IMR-90 (cell line): Measurements from ENCODE around the gene C16orf92. TPM values are rescaled to one million over a fixed set of nuclear protein-coding genes. Genes with fewer than 3 reads are reported as not detected.
A peak's percentile ranks its signal among the peaks of the same experiment; 100 is the strongest.

Experiments used
- ATAC-seq: fragments of 200-7000 bp; cut with Tn5 transposase; 2 replicates; pipeline ENCODE4 v1.9.1; 2020; ENCODE audit warnings: low read depth, mild to moderate bottlenecking, moderate library complexity
- BruUV-seq: library from RNA; stranded (reverse); fragments of 400-500 nt; replicated peaks from 2 replicates; lab custom pipeline; 2021; lab: Mats Ljungman, UMichigan
- CTCF ChIA-PET: fragments of 300-600 bp; formaldehyde crosslinking; extraction: SDS; loops from one replicate; lab custom pipeline; 2021; ENCODE audit warnings: antibody characterized with exemption; lab: Yijun Ruan, JAX
- POLR2A ChIA-PET: fragments of 300-600 bp; sonication (Branson Sonifier 250); formaldehyde crosslinking; loops from one replicate; lab custom pipeline; 2022; ENCODE audit warnings: antibody characterized with exemption; ENCODE audit not compliant: unreplicated experiment; lab: Charles Lee
- DNase-seq: peaks from one replicate; pipeline ENCODE4 v3.0.0; 2013
- H2AFZ ChIP-seq: replicated peaks from 2 replicates; pipeline ENCODE3; 2013; ENCODE audit warnings: low read length, mild to moderate bottlenecking; ENCODE audit not compliant: poor library complexity
- H2AK5ac ChIP-seq: 2 replicates; pipeline ENCODE4 v1.6.1; 2013; ENCODE audit warnings: low read depth, low read length, inconsistent platforms
- H2AK9ac ChIP-seq: replicated peaks from 2 replicates; pipeline ENCODE3; 2013; ENCODE audit warnings: mild to moderate bottlenecking, low read depth, low read length, moderate library complexity; ENCODE audit not compliant: poor library complexity
- H2BK120ac ChIP-seq: 2 replicates; pipeline ENCODE4 v1.6.1; 2013; ENCODE audit warnings: low read depth, low read length, inconsistent platforms
- H2BK15ac ChIP-seq: 3 replicates; pipeline ENCODE4 v1.6.1; 2013; ENCODE audit warnings: low read depth, low read length, inconsistent platforms
- H2BK20ac ChIP-seq: 2 replicates; pipeline ENCODE4 v1.6.1; 2013; ENCODE audit warnings: low read depth, mild to moderate bottlenecking, inconsistent platforms, low read length, moderate library complexity
- H2BK5ac ChIP-seq: 2 replicates; pipeline ENCODE4 v1.6.1; 2013; ENCODE audit warnings: mild to moderate bottlenecking, low read depth, low read length, inconsistent platforms; ENCODE audit not compliant: poor library complexity, severe bottlenecking
- H3K14ac ChIP-seq: replicated peaks from 2 replicates; pipeline ENCODE4 v1.6.1; 2013; ENCODE audit warnings: low read depth, low read length, inconsistent platforms
- H3K18ac ChIP-seq: 2 replicates; pipeline ENCODE4 v1.6.1; 2013; ENCODE audit warnings: low read depth, low read length, control low read depth
- H3K23ac ChIP-seq: 2 replicates; pipeline ENCODE4 v1.6.1; 2013; ENCODE audit warnings: low read depth, low read length, inconsistent platforms
- H3K27ac ChIP-seq: 2 replicates; pipeline ENCODE4 v1.5.1; 2013; ENCODE audit warnings: mild to moderate bottlenecking, control low read depth, low read length; ENCODE audit not compliant: insufficient read depth
- H3K27me3 ChIP-seq: 2 replicates; pipeline ENCODE4 v1.6.1; 2013; ENCODE audit warnings: low read length; ENCODE audit not compliant: control insufficient read depth, insufficient read depth
- H3K36me3 ChIP-seq: 2 replicates; pipeline ENCODE4 v1.6.1; 2013; ENCODE audit warnings: low read length, mixed read lengths; ENCODE audit not compliant: control insufficient read depth, insufficient read depth
- H3K4ac ChIP-seq: 2 replicates; pipeline ENCODE4 v1.6.1; 2013; ENCODE audit warnings: low read depth, low read length, inconsistent platforms
- H3K4me1 ChIP-seq: 2 replicates; pipeline ENCODE4 v1.6.1; 2013; ENCODE audit warnings: low read length, mixed read lengths; ENCODE audit not compliant: control insufficient read depth, insufficient read depth
- H3K4me2 ChIP-seq: 2 replicates; pipeline ENCODE4 v1.6.1; 2013; ENCODE audit warnings: low read depth, mild to moderate bottlenecking, control low read depth, low read length, moderate library complexity
- H3K4me3 ChIP-seq: 2 replicates; pipeline ENCODE4 v1.5.1; 2013; ENCODE audit warnings: low read depth, mild to moderate bottlenecking, control low read depth, low read length, moderate library complexity; ENCODE audit not compliant: insufficient read depth
- H3K56ac ChIP-seq: 2 replicates; pipeline ENCODE4 v1.6.1; 2013; ENCODE audit warnings: low read length, inconsistent platforms; ENCODE audit not compliant: insufficient read depth; ENCODE audit errors: extremely low read depth
- H3K79me1 ChIP-seq, 2 experiments: 2 replicates each; pipeline ENCODE4 v1.6.1; 2013; ENCODE audit warnings: low read length in 2 of 2, inconsistent platforms in 1 of 2, low read depth in 1 of 2
- H3K9ac ChIP-seq: 2 replicates; pipeline ENCODE4 v1.6.1; 2013; ENCODE audit warnings: low read depth, low read length, control low read depth
- H3K9me1 ChIP-seq: 2 replicates; pipeline ENCODE4 v1.6.1; 2013; ENCODE audit warnings: low read length, inconsistent platforms; ENCODE audit not compliant: insufficient read depth
- H3K9me3 ChIP-seq: 2 replicates; pipeline ENCODE4 v1.6.1; 2013; ENCODE audit warnings: low read length; ENCODE audit not compliant: control insufficient read depth, insufficient read depth
- H4K20me1 ChIP-seq: 2 replicates; pipeline ENCODE4 v1.6.1; 2013; ENCODE audit warnings: low read length, inconsistent platforms; ENCODE audit not compliant: insufficient read depth
- H4K5ac ChIP-seq: 2 replicates; pipeline ENCODE4 v1.6.1; 2013; ENCODE audit warnings: mild to moderate bottlenecking, low read depth, low read length, control low read depth
- H4K8ac ChIP-seq, 2 experiments: 2 replicates each; pipeline ENCODE4 v1.6.1; 2013; ENCODE audit warnings: low read depth in 2 of 2, low read length in 2 of 2, control low read depth in 1 of 2, inconsistent platforms in 1 of 2
- H4K91ac ChIP-seq: 2 replicates; pipeline ENCODE4 v1.6.1; 2013; ENCODE audit warnings: low read depth, low read length, inconsistent platforms; ENCODE audit not compliant: insufficient read depth
- BHLHE40 ChIP-seq: fragments of 150-350 bp; IDR thresholded peaks from 2 replicates; pipeline ENCODE4 v1.6.1; 2016; ENCODE audit warnings: mild to moderate bottlenecking, low read depth, low read length
- CEBPB ChIP-seq: IDR thresholded peaks from 2 replicates; pipeline ENCODE4 v1.6.1; 2012; ENCODE audit warnings: low read depth, low read length, improper control_type of control experiment
- CHD1 ChIP-seq: IDR thresholded peaks from 2 replicates; pipeline ENCODE4 v1.6.1; 2012; ENCODE audit warnings: low read depth, low read length, improper control_type of control experiment
- ELK1 ChIP-seq: fragments of 150-350 bp; IDR thresholded peaks from 2 replicates; pipeline ENCODE4 v1.6.1; 2016; ENCODE audit warnings: low read depth, mild to moderate bottlenecking, low read length, moderate library complexity, borderline replicate concordance
- MAZ ChIP-seq: IDR thresholded peaks from 2 replicates; pipeline ENCODE4 v1.6.1; 2012; ENCODE audit warnings: low read depth, mild to moderate bottlenecking, low read length, improper control_type of control experiment, moderate library complexity, borderline replicate concordance
- MXI1 ChIP-seq: IDR thresholded peaks from 2 replicates; pipeline ENCODE4 v1.6.1; 2012; ENCODE audit warnings: low read depth, mild to moderate bottlenecking, low read length, moderate library complexity, borderline replicate concordance
- RCOR1 ChIP-seq: IDR thresholded peaks from 2 replicates; pipeline ENCODE4 v1.6.1; 2012; ENCODE audit warnings: mild to moderate bottlenecking, low read length, improper control_type of control experiment; ENCODE audit not compliant: insufficient replicate concordance
- RFX5 ChIP-seq: IDR thresholded peaks from 2 replicates; pipeline ENCODE4 v1.8.0; 2012; ENCODE audit warnings: low read depth, mild to moderate bottlenecking, low read length, moderate library complexity
- WGBS, 2 experiments: methylation state at CpG; one replicate each; pipeline versions ENCODE4 v1.1.5 to v1.1.7; 2013; ENCODE audit warnings: missing lambda C conversion rate in 2 of 2; ENCODE audit not compliant: insufficient read length in 1 of 2; ENCODE audit errors: extremely low coverage in 2 of 2; 5-methylcytosine and 5-hydroxymethylcytosine counted together
- dilution Hi-C: fragments of 300-500 bp; cut with HindIII; formaldehyde crosslinking; loops from one replicate; pipeline ENCODE4 v1.14.3; 2018; ENCODE audit warnings: low sequenced_read_pairs; ENCODE audit not compliant: unreplicated experiment
- in situ Hi-C: fragments of 300-500 bp; cut with MboI; formaldehyde crosslinking; loops from 3 replicates; pipeline ENCODE4 v1.14.3; 2019; ENCODE audit warnings: low sequenced_read_pairs, inconsistent platforms, mixed read lengths
- intact Hi-C: fragments of 100-400 bp; cut with micrococcal nuclease; formaldehyde crosslinking; loops from 2 replicates; pipeline ENCODE4 v1.10.0; 2022
- polyA plus RNA-seq, 3 experiments: library from polyadenylated mRNA; depleted of rRNA; stranded (reverse); fragments of >200 nt; gene quantifications; 2 replicates each; pipeline ENCODE4 v1.2.3, GENCODE V29; 2012; ENCODE audit warnings: low replicate concordance in 1 of 3
- total RNA-seq: library from RNA; depleted of rRNA; stranded (reverse); fragments of >200 nt; gene quantifications from 2 replicates; pipeline ENCODE4 v1.2.3, GENCODE V29; 2012

The C16orf92 gene
- total and polyA plus RNA-seq, 2 of the 4 experiments (the other 2 are of a cell fraction) = not detected

- 50% methylated on average over 1 of the region's 2 CpGs; no CpG with 5 or more reads in 1 of the 2 experiments for WGBS, 2 experiments
- H3K27me3 ChIP-seq = no peaks in the 10 kb centered on the region
- no peak for ATAC-seq
- H3K36me3 ChIP-seq = peaks cover 2% of the 10 kb centered on the region; the same call in 1 of the 2 replicates
- H2BK120ac ChIP-seq = no peak overlapping the region
- no peak overlapping the region; the same call in 1 of the 2 replicates for H4K5ac ChIP-seq
- H2BK20ac ChIP-seq = no peak overlapping the region
- intact Hi-C loops = no loop called here
- peak overlapping the region; percentile 9; the same call in 1 of the 2 replicates for H3K27ac ChIP-seq
- no peak overlapping the region; the same call in 1 of the 2 replicates for H3K4me2 ChIP-seq
- H3K18ac ChIP-seq = no peak overlapping the region
- in situ Hi-C loops = no loop called here
- no peak overlapping the region for H2BK5ac ChIP-seq
- BruUV-seq = no TSS peak
- no peak overlapping the region for H4K91ac ChIP-seq
- no peak for DNase-seq
- peaks cover 9% of the 10 kb centered on the region for H3K9me1 ChIP-seq
- no peak overlapping the region for H3K14ac ChIP-seq
- H3K9me3 ChIP-seq = no peaks in the 10 kb centered on the region
- H4K8ac ChIP-seq = no peak overlapping the region
- no peak overlapping the region for H3K56ac ChIP-seq
- H4K20me1 ChIP-seq = peaks cover 4% of the 10 kb centered on the region
- CTCF ChIA-PET = no interaction called here
- POLR2A ChIA-PET = no interaction called here
- peaks cover 15 to 20% of the 10 kb centered on the region in 2 experiments; a peak in 3 of 4 replicates for H3K79me1 ChIP-seq
- no peak overlapping the region for H2BK15ac ChIP-seq
- H2AK9ac ChIP-seq = peak overlapping the region; percentile 31
- dilution Hi-C loops = no loop called here
- H3K23ac ChIP-seq = no peak overlapping the region
- TF ChIP-seq MAZ = no peak
- no peak for TF ChIP-seq RFX5
- TF ChIP-seq BHLHE40 = no peak
- no peak for TF ChIP-seq ELK1
- no peak for TF ChIP-seq MXI1
- no peak for TF ChIP-seq CEBPB
- TF ChIP-seq RCOR1 = no peak
- TF ChIP-seq CHD1 = no peak
- no peak overlapping the region for H3K4ac ChIP-seq
- no peak overlapping the region for H3K9ac ChIP-seq
- H3K4me1 ChIP-seq = peaks cover 18% of the 10 kb centered on the region
- no peak overlapping the region for H2AFZ ChIP-seq
- H3K4me3 ChIP-seq = no peak overlapping the region
- peak overlapping the region; percentile 35; the same call in 1 of the 2 replicates for H2AK5ac ChIP-seq
Observed at GRCh38 chr16:30060836-30061554, 38.0 kb downstream of the C16orf92 start.
